Measurements from ENCODE around the gene AHI1.
"Not testable (repeated sequence)": the region's sequence is repeated elsewhere in the genome, so short reads cannot be mapped to it uniquely, and the experiment has no call there.

Gene AHI1

DNA sequence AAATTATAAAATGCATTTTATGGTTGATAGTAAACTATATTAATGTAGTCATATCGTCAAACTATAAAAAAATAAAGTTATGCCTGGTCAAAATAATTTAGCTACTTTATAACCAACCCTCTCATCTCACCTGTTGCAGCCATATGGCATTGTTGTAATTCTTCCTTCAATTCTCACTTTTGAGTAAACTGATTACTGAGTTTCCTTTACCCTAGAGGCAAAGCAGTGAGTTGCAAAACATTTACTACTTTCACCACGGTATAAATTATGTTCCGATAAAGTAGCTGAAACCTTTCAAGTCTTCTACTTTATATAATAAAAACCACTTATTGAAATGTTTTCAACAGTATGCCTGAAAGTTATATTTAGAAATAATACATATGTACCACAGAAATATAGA, 113.8 kb downstream of the AHI1 start:
- no peak for DNase-seq

DNA sequence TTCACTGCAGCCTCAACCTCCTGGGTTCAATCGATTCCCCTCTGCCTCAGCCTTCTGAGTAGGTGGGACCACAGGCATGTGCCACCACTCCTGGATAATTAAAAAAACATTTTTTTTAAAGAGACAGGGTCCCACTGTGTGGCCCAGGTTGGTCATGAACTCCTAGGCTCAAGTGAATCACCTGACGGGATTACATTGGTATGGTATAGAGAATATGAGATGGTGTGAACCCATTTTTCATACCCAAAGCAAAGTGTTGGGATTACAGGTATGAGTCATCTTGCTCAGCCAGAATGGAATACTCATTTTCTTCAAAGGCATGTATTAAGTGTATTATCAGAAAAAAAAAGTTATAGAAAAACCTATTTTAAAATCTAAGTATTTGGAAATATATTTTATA, 114.2 kb downstream of the AHI1 start:
- no peak for DNase-seq

DNA sequence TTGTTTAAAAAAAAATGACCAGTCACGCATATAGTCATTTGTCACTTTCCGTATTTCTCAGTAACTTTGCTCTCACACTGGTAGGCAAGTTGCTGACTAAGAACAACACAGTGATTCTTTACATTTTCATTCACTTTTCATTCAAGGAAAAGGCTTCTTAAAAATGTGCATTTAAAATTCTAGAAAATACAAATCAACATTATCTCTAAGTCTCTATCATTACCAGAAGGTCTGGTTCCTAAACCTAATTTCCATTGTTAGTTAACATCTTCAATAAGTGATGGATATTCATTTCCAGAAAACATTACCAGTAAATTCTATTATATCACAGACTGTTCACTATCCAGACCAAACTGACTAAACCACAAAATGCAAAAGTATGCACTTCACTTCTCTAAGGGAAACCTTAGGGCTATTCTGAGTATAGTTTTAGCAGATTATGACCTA, 115.3 kb downstream of the AHI1 start:
- DNase-seq = peak; percentile 31

DNA sequence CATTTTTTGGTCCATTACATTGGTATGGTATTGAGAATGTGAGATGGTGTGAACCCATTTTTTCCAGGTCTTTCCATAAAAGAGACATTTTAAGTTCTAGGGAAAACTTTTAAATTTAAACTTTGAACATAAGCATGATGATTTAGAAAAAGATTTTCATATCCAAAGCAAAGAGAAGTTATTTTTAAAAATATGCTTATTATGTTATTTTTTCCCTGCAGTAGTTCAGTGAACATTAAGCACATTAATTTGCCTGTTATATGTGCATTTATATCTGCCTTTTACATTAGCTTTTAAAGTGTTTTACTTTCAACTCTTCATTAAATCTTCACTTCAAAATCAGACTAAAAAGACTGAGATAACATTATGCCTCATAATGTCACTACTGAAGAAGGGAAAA, 116.7 kb downstream of the AHI1 start:
- DNase-seq = no peak

DNA sequence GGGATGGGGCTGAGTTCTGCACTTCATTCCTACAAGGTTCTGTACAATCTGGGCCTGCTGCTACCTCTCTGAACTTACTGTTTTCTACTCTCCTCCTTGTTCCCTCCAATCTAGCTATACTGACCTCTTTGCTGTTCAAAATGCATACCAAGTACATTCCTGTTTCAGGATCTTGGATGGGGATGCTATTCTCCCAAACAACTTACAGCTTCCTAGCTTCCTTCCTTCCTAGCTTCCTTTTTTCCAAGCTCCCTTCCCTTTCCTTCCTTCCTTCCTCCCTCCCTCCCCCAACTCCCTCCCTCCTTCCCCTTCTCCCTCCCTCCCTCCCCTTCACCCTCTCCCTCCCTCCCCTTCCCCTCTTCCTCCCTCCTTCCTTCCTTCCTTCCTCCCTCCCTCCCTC, 117.9 kb downstream of the AHI1 start:
- DNase-seq = no peak

DNA sequence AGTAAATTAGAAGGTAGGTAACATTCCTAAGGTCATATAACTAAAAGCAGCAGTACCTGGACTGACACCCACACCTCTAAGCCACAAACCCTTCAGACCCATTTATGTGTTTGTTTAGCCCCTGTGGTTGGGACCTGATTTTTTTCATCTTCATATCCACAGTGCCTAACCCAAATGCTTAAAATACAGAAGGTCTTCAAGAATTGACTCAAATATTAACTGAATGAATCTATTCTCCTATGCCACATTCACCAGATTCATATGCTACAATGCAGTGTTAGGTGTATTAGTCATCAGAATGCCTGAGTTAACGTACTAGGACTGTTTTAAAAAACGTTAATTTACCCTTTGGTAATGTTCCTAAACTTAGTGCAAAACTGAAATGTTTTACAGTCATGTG, 124.8 kb downstream of the AHI1 start:
- DNase-seq = no peak

DNA sequence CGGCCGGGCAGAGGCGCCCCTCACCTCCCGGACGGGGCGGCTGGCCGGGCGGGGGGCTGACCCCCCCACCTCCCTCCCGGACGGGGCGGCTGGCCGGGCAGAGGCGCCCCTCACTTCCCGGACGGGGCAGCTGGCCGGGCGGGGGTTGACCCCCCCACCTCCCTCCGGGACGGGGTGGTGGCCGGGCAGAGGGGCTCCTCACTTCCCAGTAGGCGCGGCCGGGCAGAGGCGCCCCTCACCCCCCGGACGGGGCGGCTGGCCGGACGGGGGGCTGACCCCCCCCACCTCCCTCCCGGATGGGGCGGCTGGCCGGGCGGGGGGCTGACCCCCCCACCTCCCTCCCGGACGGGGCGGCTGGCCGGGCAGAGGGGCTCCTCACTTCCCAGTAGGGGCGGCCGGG, 133.9 kb downstream of the AHI1 start:
- not testable (repeated sequence) for DNase-seq

DNA sequence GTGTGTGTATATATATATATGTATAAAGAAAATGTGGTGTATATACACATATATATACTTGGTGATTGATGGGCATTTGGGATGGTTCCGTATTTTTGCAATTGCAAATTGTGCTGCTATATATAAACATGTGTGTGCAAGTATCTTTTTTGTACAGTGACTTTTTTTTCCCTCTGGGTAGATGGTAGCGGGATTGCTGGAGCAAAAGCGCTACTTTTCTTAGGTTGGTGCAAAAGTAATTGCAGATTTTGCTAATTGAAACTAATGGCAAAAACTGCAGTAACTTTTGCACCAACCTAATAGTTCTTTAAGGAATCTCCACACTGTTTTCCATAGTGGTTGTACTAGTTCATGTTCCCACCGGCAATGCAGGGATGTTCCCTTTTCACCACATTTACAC, 135.4 kb downstream of the AHI1 start:
- DNase-seq = no peak

DNA sequence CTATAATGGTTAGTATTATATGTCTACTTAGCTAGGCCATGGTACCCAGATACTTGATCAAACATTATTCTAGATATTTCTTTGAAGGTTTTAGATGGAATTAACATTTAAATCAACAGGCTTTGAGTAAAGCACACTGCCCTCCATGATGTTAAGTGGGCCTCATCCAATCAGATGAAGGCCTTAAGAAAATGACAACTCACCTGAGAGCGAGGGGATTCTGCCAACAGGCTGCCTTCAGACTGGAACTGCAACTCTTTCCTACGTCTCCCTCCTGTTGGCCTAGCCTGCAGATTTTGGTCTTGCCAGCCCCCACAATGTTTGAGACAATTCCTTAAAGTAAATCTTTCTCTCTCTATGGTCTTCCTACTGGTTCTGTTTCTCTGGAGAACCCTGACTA, 137.3 kb downstream of the AHI1 start:
- no peak for DNase-seq

DNA sequence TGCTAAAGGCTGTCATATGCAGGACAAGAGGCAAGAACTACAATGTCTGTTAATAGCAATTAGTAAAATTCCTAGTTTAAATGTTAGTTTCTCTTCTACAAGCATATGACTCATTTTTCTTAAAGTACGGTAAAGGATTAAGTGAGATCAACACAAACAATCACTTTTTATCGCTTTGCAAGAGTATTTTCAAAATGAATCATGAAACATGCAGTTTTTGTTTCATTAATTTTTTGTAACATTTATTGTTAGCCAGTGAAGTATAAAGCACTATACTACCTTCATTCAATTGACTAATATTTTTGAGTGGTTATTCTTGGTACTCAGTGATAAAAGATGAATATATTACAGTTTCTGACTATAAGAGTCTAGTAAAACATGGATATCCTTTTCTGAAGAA, 138.6 kb downstream of the AHI1 start:
- no peak for DNase-seq

DNA sequence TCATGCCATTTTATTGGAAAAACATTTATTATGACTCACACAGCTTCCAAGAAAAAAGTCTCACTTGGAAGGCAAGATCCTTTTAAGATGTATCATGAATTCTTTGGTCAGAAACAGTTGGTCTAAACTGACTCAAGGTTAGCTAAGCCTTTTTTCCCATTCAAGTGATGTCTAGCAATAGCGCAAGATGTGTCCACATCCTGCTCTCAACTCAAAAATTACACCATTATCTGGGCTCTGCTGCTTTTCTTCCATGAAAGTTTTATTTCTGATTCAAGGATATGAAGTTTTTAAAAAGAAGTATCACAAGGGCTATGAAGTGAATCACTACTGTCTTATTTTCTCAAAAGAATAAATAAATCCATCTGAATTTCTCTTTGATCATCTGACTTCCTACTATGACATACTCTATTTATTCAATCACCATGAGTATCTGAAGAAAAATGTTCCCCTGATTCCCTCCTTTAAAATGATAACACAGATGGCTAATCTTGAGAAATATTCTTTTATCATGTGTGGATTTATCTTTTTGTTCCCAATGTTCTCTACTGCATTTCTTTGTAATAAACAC, 139.2 kb downstream of the AHI1 start:
- no peak for DNase-seq

DNA sequence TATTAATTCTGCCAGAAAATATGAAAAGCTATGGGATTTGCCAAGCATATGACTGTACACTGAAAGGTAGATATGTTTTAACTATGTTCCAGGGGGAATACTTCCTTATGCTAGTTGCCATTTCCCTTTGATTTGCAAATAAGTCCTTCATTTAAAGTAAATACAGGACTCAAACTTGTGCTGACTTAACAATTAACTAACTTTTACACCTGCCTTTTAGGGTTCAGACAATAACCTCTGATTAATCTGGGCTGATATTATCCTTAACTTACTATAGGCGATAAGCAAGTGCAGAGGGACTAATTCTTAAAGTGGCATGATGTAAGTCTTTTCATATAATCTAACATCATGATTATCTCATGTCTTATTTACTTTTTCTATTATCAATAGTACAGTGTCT, 143.1 kb downstream of the AHI1 start:
- no peak for DNase-seq

DNA sequence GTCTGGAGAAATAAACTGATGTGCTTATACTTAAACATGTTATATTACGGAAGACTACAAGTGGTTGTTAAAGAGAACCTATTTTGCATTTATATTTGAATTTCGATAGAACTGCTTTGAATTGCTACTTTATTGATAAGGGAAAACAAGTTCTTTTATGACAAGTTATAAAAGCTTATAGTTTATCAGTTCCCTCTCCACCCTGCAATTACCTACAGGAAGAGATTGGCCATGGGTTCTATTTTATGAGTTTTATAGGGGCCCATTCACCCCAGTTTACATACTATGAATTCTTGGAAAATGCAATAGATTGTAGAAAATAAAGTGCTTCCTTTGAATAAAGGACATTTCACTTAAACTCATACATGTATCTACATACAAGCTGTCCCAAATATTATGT, 144.4 kb downstream of the AHI1 start:
- DNase-seq = no peak

DNA sequence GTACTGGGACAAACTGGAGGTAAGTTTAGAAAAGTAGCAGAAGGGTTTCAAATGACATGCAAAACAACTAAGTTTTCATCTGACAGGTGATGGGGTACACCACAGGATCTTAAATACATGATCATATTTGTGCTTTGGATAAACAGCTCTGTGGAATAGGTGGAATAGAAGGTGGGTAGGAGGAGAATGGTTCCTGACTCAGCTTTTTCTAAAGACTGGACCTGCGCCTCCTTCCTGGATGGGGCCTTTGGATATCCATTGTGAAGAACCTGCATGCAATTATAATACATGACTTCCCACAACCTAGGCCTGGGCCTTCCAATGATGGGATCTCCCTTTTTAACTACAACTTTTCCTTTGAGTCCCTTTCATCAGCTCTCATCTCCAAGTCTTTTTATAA, 145.9 kb downstream of the AHI1 start:
- DNase-seq = no peak

DNA sequence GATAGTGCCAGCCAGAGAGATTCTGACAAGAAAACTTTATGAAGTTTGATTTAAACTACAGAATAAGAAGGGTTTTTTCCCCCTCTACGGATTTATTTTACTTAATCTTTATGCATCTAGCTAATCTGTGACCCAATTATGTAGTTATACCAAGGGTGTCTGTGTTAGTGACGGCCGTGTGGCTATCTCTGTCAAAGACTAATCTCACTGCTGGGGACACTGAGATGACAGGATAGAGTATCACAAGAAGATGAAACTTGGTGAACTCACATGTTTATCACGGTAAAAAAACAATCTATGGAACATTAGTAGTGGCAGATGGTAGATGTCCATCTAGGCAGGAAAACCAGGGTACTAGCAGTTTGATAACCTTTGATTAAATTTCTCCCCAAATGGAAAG, 149.7 kb downstream of the AHI1 start:
- DNase-seq = no peak

DNA sequence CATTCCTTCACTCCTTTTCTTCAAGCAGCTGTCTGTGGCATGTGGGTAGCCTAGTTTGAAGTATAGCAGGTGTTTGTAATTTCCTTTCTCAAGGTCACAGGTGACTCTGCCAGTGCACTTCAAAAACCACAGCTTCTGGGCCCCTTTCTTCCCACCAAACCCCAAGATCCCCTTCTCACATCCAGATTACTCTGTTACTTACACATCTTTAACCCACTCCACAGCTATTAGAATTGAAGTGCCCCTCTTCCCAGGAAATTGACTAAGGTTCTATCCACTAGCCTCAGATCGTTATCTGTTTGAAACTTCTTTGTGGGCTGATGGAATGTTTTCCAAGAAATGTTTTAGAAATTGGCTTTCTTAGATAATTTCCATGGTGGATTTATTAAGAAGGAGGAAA, 150.8 kb downstream of the AHI1 start:
- DNase-seq = no peak

DNA sequence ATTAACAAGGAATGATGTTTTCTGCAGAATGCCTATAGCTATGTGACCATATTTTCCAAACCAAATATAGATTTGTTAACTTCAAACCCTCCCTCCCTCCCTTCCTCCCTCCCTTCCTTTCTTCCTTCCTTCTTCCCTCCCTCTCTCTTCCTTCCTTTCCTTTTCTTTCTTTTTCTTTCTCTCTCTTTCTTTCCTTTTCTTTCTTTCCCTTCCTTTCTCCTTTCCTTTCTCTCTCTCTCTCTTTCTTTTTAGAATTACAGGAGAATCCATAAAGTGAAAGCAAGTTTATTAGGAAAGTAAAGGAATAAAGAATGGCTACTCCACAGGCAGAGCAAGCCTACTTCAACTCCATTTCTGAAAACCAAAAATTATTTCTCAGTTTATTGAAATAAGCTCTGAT, 153.0 kb downstream of the AHI1 start:
- no peak for DNase-seq

DNA sequence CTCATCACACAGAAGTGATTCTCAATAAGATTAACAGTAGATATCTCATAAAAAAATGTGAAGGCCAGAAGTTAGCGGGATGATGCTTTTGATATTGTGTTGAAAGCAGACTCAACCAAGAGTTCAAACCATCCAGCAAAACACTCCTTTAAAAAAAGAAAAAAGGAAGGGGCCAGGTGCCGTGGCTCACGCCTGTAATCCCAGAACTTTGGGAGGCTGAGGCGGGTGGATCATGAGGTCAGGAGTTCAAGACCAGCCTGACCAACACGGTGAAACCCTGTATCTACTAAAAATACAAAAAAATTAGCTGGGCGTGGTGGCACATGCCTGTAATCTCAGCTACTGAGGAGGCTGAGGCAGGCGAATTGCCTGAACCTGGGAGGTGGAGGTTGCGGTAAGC, 157.6 kb downstream of the AHI1 start:
- DNase-seq = not testable (repeated sequence)

DNA sequence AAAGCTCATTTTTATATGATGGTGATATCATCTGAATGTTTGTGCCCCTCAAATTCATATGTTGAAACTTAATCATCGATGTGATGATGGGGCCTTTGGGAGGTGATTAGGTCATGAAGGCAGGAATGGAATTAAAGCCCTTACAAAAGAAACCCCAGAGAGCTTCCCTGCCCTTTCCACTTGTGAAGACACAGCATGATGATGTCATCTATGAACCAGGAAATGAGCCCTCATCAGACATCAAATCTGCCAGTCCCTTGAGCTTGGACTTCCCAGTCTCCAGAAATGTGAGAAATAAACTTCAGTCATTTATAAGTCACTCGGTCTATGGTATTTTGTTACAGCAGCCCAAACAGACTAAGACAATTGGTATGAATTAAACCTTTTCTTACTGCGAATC, 163.4 kb downstream of the AHI1 start:
- DNase-seq = peak; percentile 39

DNA sequence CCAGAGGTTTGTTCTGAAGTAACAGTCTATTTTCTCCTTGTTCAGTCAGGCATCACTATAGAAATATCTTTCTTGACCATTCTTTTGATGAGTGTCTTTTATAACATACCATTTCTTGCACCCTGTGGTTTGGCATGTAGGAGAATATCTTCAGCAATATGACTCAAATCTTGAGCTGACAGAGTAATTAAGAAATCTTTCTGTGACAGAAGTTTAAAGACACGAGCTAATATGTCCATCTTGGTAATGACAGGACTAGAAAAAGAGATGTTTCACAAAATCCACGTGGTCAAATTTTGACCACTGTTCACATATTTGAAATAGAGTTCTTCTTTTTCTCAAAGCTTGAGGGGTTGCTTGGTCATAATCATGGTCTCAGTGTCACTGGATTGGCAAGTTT, 166.5 kb downstream of the AHI1 start:
- peak; percentile 27 for DNase-seq

DNA sequence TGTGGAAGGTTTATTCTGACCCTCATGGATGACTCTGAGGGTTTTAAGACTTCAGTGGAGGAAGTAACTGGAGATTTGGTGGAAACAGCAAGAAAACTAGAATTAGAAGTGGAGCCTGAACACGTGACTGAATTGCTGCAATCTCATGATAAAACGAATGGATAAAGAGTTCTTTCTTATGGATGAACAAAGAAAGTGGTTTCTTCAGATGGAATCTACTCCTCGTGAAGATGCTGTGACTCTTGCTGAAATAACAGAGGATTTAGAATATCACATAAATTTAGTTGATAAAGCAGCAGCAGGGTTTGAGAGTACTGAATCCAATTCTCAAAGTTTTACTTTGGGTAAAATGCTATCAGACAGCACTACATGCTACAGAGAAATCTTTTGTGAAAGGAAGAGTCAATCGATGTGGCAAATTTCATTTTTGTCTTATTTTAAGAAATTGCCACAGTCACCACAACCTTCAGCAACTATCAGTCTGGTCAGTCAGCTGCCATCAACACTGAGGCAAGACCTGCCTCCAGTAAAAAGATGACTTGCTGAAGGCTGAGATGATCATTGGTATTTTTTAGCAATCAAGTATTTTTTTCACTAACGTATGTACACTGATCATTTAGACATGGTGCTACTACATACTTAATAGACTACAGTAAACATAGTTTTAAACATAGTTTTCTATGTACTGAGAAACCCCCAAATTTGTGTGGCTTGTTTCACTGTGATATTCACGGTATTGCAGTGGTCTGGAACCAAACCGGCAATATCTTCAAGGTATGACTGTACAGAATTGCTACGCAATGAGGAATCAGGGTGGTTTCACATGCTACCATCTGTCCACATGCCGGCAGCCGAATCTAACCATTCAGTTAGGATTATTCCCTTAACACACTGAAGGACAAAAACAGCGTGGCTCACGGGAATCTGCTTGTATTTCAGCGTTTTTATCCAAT, 167.4 kb downstream of the AHI1 start:
- DNase-seq = no peak

DNA sequence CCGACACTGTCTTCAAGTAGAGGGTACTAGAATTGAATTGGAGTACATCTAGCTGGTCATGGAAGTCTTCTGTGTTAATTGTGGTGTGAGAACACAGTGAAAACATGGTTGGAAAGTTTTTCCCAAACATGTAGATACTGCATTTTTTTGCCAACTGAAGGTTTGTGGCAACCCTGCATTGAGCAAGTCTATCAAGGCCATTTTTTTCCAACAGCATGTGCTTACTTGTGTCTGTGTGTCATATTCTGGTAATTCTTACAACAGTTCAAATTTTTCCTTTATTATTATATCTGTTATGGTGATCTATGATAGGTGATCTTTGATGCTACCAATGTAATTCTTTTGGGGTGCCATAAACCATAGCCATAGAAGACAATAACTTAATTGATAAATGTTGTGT, 169.4 kb downstream of the AHI1 start:
- no peak for DNase-seq

DNA sequence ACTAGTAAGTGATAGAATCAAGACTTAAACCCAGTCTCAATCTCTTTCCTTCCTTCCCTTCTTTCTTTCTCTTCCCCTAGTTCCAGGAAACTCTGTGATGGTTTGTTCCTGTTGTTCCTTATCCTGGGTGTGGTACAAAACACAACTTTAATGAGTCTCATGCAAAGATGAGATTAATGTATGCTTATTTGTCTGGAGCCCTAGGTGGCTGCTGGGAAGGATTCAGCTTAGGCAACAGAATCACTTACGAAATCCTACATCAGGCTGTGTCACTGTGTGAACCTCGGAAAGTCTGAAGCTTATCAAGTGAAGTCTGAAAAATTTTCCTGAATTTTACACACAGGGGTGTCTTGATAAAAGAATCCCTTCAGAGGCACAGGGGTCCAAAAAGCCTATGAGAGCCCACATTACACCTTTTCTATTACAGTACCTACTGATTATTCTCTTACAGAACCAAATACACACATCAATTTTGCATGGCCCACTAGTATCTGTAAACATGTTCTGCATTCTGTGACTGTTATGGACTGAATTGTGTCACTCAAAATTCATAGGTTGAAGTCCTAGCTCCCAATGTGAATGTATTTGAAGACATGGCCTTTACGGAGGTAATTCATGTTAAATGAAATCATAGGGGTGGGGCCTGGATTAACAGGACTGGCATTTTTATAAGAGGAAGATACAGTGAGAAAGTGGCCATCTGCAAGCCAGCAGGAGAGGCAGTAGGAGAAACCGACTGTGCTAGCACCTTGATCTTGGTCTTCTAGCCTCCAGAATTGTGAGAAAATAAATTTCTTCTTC, 171.7 kb downstream of the AHI1 start:
- DNase-seq = peak; percentile 95

DNA sequence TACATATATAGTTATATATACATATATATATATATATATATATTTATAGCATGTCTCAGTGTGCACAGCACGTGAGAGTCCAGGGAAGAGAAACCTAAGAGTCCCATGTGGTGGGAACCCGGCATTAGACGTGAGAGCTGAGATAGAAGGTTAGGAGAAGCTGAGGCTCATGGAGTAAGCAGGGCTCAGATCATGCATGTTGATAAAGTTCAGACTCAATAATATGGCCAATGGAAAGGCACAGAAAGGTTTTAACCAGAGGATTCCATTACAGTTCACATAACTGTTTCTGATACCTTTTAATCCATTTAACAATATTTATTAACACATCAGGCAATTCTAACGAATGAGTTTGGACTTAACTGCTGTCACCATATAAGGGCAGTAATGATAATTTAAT, 173.0 kb downstream of the AHI1 start:
- DNase-seq = peak; percentile 60

Data from OCI-M1 (cell line).